ENCODE measurements around the gene UCP2.

GRCh38 chr11:74025467-74026166, 43.0 kb upstream of the UCP2 start:
- TF ChIP-seq POLR2A (IDR thresholded peaks at IDR 0.05), result no peak
- TF ChIP-seq CTCF (IDR thresholded peaks at IDR 0.05), result no peak
